ENCODE measurements around the gene FOXO3.

The FOXO3 gene

DNA sequence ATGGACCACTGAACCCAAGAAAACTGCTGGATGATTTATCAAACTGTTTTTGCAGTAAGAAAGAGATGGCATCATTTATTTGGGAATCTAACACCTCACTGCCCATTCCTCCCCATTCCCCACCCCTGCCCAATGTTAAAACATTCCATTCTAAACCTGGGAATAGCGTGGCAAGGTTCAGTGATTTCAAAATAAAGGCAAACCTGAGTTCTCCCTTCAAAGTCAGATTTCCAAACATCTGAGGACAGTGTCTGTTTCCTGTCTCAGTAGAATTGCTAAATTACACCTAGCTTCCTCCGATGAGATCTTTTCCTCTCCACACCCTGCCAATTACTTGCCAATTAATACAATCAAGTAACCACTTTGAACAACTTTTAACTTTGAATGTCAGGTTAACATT, 160.1 kb downstream of the FOXO3 start:
- no peak for DNase-seq

DNA sequence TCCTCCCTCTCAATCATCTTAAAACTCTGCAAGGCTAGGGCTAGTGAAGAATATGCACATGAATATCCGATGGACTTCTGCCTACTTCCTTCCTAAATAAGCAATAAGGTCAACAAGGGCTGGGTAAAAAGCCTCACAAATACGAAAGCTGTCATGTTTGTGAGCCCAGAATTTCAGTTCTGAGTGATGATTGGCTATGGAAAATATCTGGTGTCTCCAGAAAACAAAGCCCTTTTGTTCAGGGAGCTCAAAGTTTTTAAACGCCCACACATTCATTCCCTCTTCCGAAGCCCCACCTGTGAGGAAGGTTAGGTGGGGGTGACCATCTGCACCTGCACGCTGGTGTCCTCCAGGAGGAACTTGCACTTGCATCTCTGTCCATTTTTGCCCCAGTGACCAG, 160.6 kb downstream of the FOXO3 start:
- DNase-seq: no peak

DNA sequence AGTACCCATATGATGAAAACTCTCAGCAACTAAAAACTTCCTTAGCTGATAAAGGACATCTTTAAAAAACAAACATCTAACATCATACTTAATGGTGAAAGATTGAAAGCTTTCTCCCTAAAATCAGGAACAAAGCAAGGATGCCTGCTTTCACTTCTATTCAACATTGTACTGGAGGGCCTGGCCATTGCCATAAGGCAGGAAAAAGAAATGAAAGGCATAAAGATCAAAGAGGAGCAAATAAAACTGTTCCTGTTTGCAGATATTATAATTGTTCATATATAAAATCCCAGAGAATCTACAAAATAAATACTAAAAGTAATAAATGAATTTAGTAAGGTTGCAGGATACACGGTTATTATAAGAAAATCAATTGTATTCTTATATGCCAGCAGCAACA, 162.9 kb downstream of the FOXO3 start:
- no peak for DNase-seq

DNA sequence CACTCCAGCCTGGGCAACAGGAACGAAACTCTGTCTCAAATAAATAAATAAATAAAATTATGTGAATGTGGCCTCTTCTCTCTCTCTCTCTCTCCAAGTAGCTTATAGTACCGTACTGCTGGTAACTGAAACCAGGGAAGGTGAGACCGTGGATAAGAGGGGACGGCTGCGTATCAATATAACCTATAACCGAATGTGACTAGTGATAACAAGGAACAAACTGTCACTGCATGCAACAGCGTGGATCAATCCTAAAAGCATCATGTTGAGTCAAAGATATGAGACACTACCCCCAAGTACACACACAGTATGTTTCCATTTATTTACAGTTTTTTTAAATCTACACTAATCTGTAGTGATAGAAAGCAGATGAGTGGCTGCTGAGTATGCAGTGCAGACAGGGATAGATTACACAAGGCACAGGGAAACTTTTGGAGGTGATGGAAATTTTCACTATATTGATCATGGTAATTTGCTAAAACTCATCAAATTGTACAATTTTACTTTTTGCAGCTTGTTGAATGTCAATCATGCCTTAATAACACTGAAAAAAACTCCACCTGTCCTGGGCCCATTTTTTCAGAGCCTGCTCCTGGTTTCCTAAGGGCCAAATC, 166.1 kb downstream of the FOXO3 start:
- no peak for DNase-seq

DNA sequence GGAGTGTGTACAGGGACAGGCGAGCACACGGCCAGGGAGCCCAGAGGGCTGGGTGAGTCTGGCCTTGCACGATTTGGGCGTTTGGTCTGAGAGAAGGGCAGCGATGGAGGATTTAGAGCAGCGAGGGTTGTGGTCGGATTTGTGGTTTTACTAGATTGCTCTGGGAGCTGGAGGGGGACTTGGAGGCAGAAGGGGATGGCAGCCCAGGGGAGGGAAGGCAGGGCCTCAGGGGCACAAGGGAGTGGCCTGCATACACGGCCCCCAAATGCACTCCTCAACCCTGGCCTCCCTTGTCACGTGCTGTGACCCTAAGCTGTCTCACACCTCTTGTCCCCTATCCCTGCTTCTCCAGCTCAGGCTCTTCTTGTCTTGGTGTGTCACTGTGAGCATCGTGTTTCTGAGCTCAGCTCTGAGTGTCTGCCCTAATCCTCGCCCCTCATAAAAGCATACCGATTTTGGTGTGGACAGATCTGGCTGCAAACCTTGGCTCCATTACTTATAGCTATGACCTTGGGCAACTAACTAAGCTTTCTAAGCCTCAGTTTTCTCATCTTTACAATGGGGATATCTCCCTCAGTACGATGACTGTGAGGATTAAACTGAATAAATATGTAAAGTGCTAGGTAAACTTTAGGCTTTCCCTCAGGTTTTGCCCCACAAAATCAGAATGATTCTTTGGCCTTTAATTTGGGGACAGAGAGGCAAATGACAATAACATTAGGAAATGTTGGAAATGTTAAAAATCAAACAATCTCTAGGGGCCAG, 167.4 kb downstream of the FOXO3 start:
- no peak for DNase-seq

DNA sequence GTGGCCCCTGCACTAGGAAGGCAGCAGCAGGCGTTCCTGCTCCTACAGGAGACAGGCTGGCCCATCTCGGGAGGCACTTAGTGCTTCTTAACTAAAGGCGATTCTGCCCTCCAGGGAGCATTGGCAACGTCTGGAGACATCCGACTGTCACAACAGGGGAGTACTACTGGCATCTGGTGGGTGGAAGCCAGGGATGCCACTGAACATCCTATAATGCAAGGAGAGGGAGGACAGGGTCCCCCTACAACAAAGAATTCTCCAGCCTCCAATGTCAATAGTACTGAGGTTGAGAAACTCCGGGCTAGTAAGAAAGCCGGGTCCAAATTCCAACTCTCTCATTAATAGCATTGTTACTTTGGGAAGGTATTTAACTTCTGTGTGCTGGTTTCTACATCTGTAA, 168.1 kb downstream of the FOXO3 start:
- no peak for DNase-seq

DNA sequence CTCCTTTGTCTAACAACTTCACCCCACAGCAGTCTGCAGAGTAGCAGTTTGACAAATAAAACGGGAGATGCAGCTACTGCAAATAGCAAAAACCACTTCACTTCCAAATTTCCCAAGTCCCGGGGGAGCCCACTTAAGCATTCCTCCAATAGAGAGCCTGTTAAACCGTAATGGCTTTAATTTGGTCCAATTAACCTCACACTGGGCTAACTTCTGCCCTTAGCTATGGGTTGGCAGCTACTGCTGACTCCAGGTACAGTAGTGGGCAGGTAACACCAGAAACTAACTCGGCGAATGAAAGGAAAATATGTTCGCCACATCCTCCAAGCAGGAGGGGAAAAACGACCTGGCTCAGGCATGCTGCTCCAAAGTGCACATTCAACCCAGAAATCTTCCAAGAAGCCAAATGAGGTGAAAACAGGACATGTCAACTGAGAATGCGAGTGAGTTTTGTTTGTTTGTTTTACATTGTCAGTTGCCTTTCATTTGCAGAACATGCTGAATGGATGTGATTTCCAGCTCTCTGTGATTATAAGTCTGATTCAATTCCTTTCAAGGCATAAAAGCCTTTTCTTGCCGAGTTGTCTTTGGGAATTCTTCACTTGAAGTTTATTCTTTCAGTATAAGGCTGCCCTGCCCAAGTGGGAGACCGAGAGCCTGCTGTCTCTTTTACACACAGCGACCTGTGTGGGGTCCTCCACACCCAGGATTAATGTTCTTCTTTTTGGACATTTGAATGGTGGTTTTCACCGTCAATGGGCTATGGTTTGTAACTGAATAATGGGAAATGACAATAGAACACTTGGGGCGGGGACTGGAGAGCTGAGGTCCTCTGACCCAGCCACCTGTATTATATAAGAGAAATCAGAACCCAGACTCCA, 170.2 kb downstream of the FOXO3 start:
- no peak for DNase-seq

DNA sequence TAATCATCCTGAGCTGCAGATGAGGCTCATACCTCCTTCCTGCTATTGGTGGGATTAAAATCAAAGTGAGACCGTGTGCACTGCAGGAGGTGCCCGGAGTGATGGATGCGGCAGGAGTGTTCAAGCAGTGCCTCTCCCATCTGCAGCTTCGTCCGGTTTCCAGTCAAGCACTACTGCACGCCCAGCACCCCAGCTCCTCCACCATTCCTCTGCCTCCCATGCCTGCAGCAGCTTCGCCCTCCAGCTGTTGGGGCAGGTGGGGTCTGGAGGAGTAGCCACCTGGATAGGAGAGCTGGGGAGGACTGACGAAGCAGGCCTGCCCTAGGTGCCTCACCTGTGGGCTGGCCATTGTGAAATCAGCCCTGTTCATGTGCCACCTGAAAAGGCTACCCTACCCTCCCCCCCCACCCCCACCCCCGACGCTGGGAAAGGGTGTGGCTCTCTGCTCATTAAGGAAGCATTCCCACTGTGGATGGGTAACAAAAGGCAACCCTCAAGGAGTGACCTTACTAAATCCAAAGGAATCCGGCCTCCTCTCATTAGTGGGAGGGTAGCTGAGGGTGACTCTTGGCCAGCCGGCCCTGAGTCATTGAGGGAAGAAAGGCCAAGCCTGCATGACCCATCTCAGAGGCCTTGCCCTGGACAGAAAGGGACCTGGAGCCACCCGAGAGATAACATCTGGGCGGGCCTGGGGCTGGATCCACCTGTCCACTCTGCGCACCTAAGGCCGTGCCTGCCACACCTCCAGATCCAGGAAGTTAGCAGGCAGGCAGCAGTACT, 171.6 kb downstream of the FOXO3 start:
- DNase-seq: no peak

DNA sequence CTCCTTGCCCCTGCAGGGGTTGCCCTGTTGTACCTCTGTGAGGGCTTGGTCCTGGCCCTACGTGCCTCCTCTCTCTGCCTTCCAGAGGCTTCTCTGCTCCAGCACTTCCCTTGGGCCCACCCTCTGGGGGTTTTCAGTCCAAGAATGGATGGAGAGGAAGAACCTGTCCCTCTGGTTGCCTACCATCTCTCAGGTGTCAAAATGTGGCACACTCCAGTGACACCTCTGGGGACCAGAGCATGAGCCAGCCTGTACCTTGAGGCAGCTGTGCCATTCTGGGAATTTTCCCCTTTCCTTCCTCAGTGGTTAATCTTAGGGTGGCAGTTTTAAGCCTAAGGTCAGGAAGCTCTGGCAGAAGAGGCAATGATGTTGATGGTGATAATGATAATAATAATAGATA, 172.3 kb downstream of the FOXO3 start:
- DNase-seq: no peak

DNA sequence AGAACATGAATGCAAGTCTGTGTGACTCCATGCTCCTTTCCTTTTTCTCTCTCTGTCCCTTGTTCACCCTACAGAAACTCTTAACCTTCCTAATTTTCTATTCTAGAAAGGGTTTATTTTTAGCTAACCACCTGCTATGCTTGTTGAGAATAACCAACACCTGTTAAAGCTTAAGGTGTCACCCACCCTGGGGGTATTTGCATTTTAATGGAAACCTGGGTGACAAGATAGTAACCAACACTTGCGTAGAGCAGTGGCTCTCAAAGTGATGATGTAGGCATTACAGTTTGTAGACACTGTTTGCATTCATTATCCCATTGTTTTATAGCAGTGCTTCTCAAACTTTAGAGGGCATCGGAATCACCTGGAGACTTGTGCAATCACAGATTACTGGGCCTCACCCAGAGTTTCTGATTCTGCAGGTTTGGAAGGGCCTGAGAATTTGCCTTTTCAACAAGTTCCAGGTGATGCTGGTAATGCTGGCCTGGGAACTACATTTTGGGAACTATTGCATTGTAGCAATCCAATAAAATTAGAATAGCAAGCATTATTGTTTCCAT, 173.1 kb downstream of the FOXO3 start:
- no peak for DNase-seq

Measured in activated CD4-positive, alpha-beta T cell treated with anti-CD3 and anti-CD28 coated beads for 48 hours (primary cell).